ENCODE measurements around the gene C14orf119. TPM values are rescaled to one million over a fixed set of nuclear protein-coding genes. Genes with fewer than 3 reads are reported as not detected.

Gene C14orf119
- total RNA-seq, 1 donor from 2014 or later = 22.4 TPM

DNA sequence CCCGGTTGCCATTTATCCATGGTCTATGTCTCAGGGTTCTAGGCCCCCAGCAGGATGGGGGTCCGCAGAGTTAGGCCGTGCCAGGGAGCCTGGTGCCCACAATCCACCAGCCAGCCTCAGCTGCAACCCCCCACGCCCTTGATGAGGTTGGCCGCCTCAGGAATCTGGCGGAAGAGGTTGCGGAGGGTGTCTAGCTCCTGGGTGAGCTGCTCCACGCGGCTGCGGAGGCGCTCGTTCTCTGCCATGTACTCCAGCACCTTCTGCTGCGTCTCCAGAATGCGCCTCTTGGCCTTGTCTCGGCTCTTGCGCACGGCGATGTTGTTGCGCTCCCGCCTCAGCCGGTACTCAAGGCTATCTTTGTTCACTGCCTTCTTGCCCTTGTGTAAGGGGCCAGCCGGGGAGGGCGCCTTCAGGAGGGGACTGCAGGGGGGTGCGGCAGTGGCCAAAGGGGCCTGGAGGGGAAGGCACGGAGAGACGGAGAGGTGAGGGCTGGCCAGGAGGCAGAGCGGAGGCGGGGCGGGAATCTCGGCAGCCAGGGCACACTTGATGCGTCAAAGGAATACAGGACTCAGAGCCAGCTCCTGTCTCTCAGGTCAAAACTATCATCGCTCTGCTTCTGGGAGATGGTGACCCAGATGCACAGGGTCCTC, 22.2 kb downstream of the C14orf119 start:
- ATAC-seq = no peak
- intact Hi-C loops (cut with DNase I) = no loop called here
- DNase-seq (ENCODE audit: missing footprints) = peak; percentile 79

DNA sequence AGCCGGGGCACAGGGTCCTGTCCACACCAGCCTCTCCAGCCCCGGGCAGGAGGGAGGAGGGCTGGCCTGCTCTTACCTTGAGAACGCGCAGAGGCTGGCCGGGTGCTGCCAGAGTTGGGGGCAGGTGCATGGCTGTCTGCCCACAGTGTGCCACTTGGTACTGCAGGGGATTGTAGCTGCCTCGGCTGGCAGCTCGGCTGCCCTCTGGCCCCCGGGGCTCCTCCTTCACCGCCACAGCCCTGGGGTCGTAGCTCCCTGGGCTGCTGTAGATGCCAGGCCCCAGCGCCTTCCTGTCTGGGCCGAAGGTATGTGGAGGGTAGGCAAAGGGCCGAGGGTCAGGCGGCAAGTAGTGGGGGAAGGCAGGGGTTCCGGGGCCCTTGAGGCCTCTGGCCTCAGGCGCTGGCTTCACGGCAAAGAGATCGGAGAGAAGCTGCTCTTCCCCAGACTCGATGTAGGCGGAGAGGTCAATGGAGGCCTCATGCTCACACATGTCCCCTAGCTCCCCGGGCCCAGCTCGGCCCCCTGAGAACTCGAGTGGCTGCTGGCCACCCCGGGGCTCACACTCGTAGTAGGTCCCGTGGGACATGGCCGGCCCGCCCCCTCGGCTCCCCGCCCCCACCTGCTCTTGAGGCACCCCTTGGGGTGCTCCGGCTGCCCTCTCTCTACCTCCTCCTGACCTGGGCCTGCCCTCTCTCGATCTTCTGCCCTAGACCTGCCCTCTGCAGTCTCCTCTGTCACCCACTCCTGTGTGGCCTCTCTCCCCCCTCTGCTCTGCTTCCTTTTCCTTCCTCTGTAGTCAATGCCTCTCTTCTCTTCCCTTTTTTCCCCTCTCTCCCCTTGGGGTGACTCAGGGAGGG, 23.4 kb downstream of the C14orf119 start, which contains the start of gene CEBPE:
TSS of gene CEBPE (minus strand) at position 750 of the 857 bp plus-strand sequence. CDS start at position 586, 164 bp downstream.
- ATAC-seq (no peak), DNase-seq (ENCODE audit: missing footprints) (no peak)
- intact Hi-C loops (cut with DNase I) = no loop called here

DNA sequence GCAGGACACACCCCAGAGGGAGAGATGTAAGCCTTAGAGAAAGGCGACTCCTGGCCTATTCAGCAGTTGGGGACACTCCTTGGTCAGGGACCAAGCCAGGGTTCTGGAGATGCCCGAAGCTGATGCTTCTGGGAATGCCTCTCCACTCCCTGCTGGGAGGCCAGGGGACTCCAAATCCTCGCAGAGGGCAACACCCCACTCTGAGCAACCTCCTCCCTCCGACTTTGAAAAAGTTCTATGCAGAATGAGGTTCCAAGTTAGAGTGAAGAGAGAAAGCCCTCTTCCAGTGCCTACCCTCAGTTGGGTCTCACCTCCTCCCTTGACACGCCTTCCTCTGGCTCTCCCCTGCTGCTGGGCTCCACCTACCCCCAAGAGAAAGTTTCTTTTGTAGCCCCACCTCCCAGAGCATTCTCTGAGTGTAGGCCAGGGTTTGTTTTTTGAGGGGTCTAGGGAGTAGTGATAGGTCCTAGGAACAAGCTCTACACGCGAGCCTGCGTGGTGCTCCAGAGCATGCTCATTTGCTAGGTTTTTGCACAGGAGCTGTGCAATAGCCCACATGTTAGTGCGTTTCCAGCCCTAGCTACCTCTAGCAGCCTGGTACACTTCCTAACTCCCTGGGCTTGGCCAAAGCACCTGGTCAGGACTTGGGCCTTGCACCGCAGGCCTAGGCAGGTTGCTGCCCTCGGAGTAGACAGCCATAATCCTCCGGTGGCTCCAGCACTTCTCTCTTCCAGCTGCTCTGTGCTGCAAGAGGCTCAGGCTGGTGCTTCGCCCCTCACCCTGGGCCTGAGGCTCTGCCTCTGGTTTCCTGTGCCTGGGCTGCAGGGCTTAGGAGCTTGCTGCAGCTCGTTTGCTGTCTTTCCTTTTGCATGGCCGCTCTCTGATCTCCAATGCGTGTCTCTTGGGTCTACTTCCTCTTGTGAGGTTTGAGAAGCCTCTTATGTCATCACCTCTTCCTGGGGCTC, 24.3 kb downstream of the C14orf119 start:
- ATAC-seq = no peak
- intact Hi-C loops (cut with DNase I) = loop anchor here (2.0 to 5.0 kb wide), 2 partner anchors 35 to 178 kb away; no protein-coding TSS in a partner anchor
- DNase-seq (ENCODE audit: missing footprints) = peak; percentile 68

DNA sequence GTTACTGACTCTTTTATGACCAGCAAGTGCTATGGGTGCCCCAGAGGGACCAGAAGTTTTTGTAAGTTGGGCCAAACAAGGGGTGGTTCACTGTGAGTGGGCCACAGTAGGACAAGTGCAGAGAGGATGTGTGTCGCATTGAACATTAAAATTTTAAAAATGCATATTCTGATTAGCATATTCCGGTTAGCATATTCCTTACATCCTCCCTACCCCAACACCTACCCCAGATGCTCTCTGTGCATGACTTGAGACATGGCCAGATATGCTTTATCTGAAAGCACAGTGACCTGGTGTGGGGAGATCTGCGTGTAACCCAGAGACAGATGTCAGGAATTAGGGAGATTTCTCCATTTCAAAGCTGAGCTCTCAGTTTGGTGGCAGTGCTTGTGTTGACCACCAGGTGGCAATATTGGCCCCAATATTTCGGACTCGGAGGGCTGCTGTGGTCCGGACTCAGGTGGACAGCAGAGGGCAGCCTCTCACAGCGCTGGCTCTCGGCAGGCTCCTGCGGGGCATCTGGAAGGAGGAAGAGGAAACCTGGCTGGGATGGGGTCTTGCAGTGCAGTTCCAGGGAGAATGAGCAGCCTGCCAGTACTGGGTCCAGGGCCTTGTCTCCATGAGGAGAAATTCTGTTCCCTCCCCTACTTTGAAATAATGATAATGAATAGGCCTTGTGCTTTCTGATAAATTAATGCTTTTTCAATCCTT, 25.4 kb downstream of the C14orf119 start:
- peak; percentile 81 for ATAC-seq
- peak; percentile 93 for DNase-seq (ENCODE audit: missing footprints)
- intact Hi-C loops (cut with DNase I) = loop anchor here (1.0 to 5.0 kb wide), 4 partner anchors 34 to 177 kb away; partner anchors contain the start of gene SLC7A8

DNA sequence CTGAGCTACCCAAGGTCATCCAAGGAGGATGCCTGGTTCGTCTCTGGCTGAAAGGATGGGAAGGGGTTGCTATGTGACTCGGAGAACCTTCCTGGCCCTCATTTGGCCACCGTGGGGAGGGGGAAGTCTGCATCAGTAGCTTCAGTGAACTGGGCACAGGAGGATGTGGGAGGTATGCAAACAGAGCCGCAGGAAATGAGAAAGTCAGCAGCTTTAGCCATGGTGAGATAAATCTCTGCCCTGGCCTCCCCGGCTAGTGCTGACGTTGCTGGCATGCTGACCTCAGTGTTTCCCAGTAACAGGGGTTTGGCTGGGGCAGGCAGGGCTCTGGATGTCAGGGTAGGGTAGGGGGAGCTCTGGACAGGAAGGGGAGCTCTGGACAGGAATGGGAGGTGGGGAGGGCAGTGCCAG, 26.1 kb downstream of the C14orf119 start:
- DNase-seq (ENCODE audit: missing footprints) (no peak), ATAC-seq (peak; percentile 29)
- intact Hi-C loops (cut with DNase I) = loop anchor here (1.0 to 5.0 kb wide), 4 partner anchors 33 to 176 kb away; partner anchors contain the start of gene SLC7A8

DNA sequence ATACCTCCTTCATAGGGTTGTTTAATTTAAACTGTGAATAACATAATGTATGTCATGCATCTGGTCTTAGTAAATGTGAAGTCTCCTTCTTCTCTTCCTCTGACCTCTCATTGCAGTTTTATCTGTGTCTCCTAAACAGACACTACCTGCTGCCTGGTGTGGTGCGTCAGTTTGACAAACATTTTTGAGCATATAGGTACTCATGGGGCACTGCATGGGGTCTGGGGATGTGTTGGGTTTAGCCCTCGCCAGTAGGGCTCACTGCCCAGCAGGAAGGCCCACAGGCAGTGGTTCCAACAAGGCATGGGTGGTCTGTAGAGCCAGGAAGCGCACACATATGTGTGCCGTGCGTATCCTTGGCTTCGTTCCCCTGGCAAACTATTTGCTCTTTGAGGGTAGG, 26.8 kb downstream of the C14orf119 start:
- ATAC-seq (no peak), DNase-seq (ENCODE audit: missing footprints) (no peak)
- intact Hi-C loops (cut with DNase I) = loop anchor here (5.0 kb wide), 1 partner anchor 175 kb away; no protein-coding TSS in a partner anchor

DNA sequence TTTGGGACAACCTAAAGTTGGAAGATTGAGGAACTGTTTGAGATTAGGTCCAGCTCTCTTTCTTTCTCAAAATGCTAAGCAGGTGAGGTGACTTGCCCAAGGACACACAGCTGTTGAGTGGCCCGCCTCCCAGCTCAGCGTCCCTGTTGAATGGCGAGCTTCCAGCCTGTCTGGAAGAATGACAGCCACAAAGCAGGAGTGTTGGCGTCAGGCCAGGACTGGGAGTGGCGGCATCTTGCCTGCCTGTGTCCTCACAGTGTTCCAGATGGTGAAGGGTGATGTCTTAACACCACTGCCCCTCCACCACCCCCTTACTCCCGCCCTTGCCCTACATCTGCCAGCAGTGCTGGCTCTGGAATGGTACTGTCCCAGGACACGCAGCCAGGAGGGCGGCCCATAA, 28.1 kb downstream of the C14orf119 start:
- DNase-seq (ENCODE audit: missing footprints) (peak; percentile 84), ATAC-seq (peak; percentile 73)
- intact Hi-C loops (cut with DNase I) = loop anchor here (5.0 kb wide), 1 partner anchor 174 kb away; no protein-coding TSS in a partner anchor

DNA sequence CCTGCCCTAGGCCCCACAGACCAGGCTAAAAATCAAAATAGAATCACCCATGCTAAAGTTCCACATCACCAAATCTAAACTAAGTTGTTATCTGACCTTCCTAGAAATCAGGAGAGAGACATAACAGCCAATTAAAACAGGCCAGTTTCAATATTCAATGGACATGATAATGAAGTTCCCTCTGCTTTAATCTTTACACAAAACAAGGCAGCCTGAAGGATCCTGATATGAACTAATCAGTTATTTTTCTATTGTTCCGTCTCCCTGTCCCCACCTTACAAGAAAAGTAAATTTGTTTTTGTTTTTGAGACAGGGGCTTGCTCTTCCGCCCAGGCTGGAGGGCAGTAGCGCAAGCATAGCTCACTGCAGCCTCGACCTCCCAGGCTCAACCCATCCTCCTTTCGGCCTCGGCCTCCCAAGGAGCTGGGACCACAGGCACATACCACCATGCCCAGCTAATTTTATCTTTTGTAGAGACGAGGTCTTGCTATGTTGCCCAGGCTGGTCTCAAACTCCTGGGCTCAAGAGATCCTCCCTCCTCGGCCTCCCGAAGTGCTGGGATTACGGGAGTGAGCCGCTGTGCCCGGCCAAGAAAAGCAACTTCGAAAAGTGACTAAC, 29.1 kb downstream of the C14orf119 start:
- DNase-seq (ENCODE audit: missing footprints) (no peak), ATAC-seq (no peak)

DNA sequence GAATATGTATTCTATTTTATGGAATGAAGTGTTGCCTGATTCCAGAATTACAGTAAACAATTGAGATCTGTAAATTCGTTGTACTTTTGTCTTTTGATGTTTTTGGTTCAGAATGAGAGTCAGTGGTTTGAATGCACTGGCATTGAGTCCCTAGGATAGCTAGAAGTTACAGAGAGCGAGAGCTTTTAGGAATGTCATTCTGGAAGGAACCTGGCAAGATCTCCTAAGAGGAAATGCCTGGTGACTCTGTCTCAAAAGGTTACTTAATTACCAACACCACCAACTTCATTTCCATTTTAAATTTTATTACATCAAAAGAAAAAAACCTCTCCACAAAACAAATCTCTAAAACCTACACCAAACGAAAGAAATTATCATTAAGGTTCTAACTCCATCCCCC, 29.7 kb downstream of the C14orf119 start:
- no peak for DNase-seq (ENCODE audit: missing footprints)
- no peak for ATAC-seq
- intact Hi-C loops (cut with DNase I) = no loop called here

More for the DNA sequence above, 29.1 kb downstream of the C14orf119 start:
- intact Hi-C loops (cut with DNase I) = loop anchor here (5.0 kb wide), 1 partner anchor 173 kb away; no protein-coding TSS in a partner anchor

DNA sequence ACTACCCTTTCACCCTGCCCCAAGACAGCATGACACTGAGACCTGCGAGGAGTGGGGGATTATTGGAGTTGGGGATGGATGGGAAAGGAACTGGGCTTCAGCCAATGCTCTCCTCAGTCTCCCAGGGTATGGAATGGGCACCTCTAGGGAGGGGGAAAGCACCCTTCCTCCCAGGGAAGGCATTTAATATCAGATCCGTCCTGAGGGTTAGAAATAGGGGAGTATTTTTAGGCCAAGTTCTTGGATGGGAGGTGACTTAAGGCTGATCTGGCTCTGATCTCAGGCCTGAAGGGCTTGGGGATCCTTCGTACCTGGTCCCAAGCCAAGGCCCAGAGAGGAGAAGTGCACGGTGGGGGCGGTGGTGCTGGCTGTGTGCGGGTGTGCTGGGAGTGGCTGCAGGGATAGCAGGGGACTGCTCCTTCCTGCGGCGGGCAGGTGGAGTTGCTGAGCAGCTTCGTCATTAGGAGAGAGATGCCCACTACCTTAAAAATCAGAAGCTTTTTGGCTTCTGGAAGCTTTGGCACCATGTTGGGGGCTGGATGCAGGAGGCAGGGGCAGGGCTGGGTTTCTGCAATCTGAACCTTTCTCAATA, 30.7 kb downstream of the C14orf119 start:
- intact Hi-C loops (cut with DNase I) = no loop called here
- DNase-seq (ENCODE audit: missing footprints) = no peak
- ATAC-seq = peak; percentile 32

DNA sequence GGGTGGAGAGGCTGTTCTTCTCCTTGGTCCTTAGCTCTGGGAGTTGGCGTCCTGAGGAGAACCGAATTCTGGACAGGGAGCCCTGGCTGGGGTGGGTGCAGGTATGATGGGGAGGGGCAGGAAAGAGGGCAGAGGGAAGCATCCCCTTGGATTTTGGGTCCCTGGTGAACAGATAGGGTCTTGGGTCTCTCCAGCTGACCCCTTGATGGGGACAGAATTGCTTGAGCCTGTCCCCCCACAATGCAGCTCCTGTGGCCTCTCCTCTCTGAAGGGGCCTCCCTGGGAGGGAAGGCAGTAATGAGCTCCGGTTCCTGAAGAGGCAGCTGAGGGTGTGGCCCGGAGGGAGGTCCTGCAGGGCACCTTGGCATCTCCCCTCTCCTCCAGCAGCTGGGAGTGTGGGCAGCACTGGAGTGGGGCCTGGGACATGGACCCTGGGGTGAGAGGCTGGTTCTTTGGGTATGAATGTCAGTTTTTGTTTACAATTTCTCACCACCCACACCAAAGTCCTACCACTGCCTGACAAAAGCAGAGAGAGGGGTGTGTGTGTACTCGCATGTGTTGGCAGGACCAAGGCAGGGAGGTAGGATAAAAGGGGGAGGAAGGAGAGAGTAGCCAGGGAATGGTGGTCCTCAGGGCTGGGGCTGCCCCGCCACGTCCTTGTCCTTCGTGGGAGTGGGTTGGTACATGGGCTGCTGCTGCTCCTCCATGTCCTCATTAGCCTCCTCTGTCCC, 31.4 kb downstream of the C14orf119 start:
- intact Hi-C loops (cut with DNase I) = no loop called here

DNA sequence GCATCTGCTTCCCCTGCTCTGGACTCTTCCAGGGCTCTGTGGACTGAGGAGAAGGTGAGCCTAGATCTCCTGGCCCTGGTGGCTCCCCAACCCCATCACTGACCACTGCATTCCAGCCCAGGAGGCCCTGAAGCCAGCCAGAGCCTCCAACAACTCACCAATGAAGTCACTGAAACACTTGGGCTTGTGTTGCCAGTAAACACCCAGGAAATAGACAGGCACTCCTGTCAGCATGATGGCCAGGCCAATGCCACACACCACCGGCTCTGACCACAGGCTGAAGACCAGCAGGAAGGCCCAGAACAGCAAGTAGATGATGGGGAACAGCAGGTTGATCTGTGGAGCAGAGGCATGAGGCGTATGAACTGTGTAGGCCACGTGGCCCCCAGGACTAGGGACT, 32.6 kb downstream of the C14orf119 start:
- ATAC-seq = no peak
- DNase-seq (ENCODE audit: missing footprints) = no peak
- intact Hi-C loops (cut with DNase I) = no loop called here

More for the DNA sequence above, 31.4 kb downstream of the C14orf119 start:
- no peak for ATAC-seq
- DNase-seq (ENCODE audit: missing footprints) = no peak

DNA sequence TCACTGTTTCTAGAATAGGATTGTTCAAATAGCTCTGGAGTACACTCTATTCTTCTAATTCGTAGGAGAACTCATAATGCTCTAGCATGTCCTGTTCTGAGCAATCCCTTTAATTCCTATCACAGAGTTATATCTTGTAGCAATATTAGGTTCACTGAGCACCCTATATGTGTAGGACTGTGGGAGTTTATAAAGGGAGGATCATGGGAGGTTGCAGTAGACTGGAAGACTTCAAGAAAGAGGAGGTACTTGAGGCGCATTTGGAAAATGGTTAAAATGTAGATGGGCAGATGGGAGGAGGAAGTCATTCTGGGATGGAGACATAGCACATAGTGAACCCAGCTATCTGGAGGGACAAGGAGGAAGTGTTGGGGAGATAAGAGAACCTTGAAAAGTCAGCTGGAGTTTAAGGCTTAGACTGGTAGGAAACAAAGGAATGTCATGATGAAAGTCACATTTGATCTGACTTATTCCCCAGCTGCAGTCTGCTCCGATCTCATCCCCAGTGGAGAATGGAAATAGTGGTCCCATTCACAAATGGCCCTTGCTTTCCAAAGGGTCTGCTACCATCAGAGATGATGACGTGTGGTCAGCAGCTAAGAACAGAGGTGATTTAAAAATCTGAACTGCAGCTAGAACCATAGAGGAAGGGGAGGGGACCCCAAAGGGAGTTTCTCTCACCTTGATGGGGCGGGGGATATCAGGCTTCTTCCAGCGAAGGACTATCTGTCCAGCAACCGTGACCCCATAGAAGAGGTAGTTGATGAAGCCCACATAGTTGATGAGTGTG, 33.9 kb downstream of the C14orf119 start:
- DNase-seq (ENCODE audit: missing footprints) (no peak), ATAC-seq (no peak)
- intact Hi-C loops (cut with DNase I) = no loop called here

DNA sequence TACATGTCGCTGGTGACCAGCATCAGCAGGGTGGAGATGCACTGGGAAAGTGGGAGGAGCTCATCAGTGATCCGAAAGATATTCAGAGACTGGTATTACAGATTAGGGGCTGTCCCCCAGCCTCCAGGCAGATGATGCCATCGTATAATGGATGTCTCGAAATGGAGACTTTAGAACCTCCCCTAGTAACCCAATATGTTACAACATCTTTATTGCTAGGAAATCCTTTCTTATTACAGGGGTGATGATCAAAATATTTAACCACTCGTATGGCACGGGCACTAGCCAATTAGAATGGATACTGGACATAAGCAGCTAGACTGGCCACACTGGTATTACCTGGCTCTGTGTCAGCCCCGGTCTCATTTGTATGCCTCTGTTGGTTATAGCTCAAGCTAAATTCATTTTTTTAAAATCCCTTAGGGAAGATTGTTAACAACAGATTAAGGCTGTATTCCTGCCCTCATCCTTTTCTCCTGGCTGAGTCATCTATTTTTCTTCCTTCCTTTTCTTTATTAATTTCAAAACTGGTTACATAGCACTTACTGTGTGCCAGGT, 34.5 kb downstream of the C14orf119 start:
- intact Hi-C loops (cut with DNase I) = no loop called here
- DNase-seq (ENCODE audit: missing footprints) (no peak), ATAC-seq (no peak)

DNA sequence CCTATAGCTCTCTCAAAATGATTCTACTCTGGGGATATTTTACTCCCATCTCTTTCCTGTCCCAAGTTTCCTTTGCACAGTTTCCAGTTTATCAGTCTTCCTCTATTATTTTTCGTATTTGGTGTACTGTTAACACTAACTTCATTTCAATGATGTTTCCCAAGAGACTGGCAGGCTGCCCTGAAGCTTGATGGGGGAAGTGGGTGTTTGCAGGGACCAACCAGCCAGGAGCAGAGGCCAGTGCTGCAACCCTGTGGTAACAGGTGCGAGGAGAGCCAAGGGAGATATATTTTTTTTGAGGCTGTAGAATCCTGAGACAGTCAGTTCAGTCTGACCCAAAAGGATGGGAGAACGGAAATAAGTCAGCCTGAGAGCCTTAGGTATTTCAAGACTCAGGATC, 35.6 kb downstream of the C14orf119 start:
- ATAC-seq (no peak), DNase-seq (ENCODE audit: missing footprints) (peak; percentile 71)
- intact Hi-C loops (cut with DNase I) = no loop called here
